ENCODE results near the gene NUP42. TPM values are rescaled to one million over a fixed set of nuclear protein-coding genes. Genes with fewer than 3 reads are reported as not detected.

Gene NUP42
- polyA plus RNA-seq, 1 donor (not counting 4 experiments of a cell fraction or from before 2014, with no cell fraction given): 34.2 TPM

GRCh38 chr7:23165316-23165715 lies 16.5 kb upstream of the NUP42 start:
- no peaks in the 10 kb centered on the region for H3K9me1 ChIP-seq (ENCODE audit: control insufficient read depth, extremely low read depth, insufficient read depth, low read length)

GRCh38 chr7:23167691-23168090 lies 14.2 kb upstream of the NUP42 start:
- H3K4me1 ChIP-seq (ENCODE audit: control insufficient read depth, extremely low read depth, insufficient read depth, low read length): no peaks in the 10 kb centered on the region

More at GRCh38 chr7:23165316-23165715, 16.5 kb upstream of the NUP42 start:
- dilution Hi-C loops (cut with MboI; ENCODE audit: extremely low pct_ligation_motif_present, low sequenced_read_pairs): no loop called here
- Histone ChIP-seq H2AFZ (ENCODE audit: control insufficient read depth, low read length) (no peak overlapping the region), H3K9me3 (ENCODE audit: control insufficient read depth, low read depth, low read length) (no peaks in the 10 kb centered on the region), H3K27ac (ENCODE audit: control insufficient read depth, insufficient read depth, low read length) (no peak overlapping the region), H3K27me3 (ENCODE audit: control insufficient read depth, extremely low read depth, insufficient read depth, low read length) (no peaks in the 10 kb centered on the region), H3K9ac (ENCODE audit: control insufficient read depth, extremely low read depth, insufficient read depth, low read length) (no peak overlapping the region), H3K4me2 (ENCODE audit: control insufficient read depth, extremely low read depth, insufficient read depth, low read depth, low read length) (no peak overlapping the region), H4K20me1 (ENCODE audit: control insufficient read depth, extremely low read depth, insufficient read depth, low read length) (no peaks in the 10 kb centered on the region), H3K4me3 (ENCODE audit: control insufficient read depth in 2 of 3, extremely low read depth in 1 of 3, insufficient read depth in 2 of 3, low read depth in 1 of 3, low read length in 3 of 3) (no peak overlapping the region), H3K4me1 (ENCODE audit: control insufficient read depth, extremely low read depth, insufficient read depth, low read length) (no peaks in the 10 kb centered on the region), H3K79me2 (ENCODE audit: control insufficient read depth, insufficient read depth, low read length) (no peaks in the 10 kb centered on the region), H3K36me3 (ENCODE audit: control insufficient read depth in 2 of 2, extremely low read depth in 1 of 2, insufficient read depth in 2 of 2, low read length in 2 of 2) (peaks cover 0 to 1% of the 10 kb centered on the region in 2 experiments)
- no peak for TF ChIP-seq CTCF (optimal IDR thresholded peaks at IDR 0.05 in 1 of 3, IDR thresholded peaks at IDR 0.05 in 1 of 3, conservative IDR thresholded peaks at IDR 0.05 in 1 of 3; ENCODE audit: extremely low read depth in 1 of 3, insufficient read depth in 2 of 3, low read length in 3 of 3)
- no peak for TF ChIP-seq EZH2 (IDR thresholded peaks at IDR 0.05; ENCODE audit: low read length)
- DNase-seq (ENCODE audit: low read depth, low spot score) (no peak), FAIRE-seq (no peak)

More at GRCh38 chr7:23167691-23168090, 14.2 kb upstream of the NUP42 start:
- TF ChIP-seq EZH2 (IDR thresholded peaks at IDR 0.05; ENCODE audit: low read length) (no peak), CTCF (optimal IDR thresholded peaks at IDR 0.05 in 1 of 3, IDR thresholded peaks at IDR 0.05 in 1 of 3, conservative IDR thresholded peaks at IDR 0.05 in 1 of 3; ENCODE audit: extremely low read depth in 1 of 3, insufficient read depth in 2 of 3, low read length in 3 of 3) (no peak)
- Histone ChIP-seq H3K4me2 (ENCODE audit: control insufficient read depth, extremely low read depth, insufficient read depth, low read depth, low read length) (no peak overlapping the region), H3K9me3 (ENCODE audit: control insufficient read depth, low read depth, low read length) (no peaks in the 10 kb centered on the region), H3K4me3 (ENCODE audit: control insufficient read depth in 2 of 3, extremely low read depth in 1 of 3, insufficient read depth in 2 of 3, low read depth in 1 of 3, low read length in 3 of 3) (no peak overlapping the region), H3K27me3 (ENCODE audit: control insufficient read depth, extremely low read depth, insufficient read depth, low read length) (no peaks in the 10 kb centered on the region), H3K9ac (ENCODE audit: control insufficient read depth, extremely low read depth, insufficient read depth, low read length) (no peak overlapping the region), H4K20me1 (ENCODE audit: control insufficient read depth, extremely low read depth, insufficient read depth, low read length) (no peaks in the 10 kb centered on the region), H2AFZ (ENCODE audit: control insufficient read depth, low read length) (no peak overlapping the region), H3K9me1 (ENCODE audit: control insufficient read depth, extremely low read depth, insufficient read depth, low read length) (no peaks in the 10 kb centered on the region), H3K79me2 (ENCODE audit: control insufficient read depth, insufficient read depth, low read length) (no peaks in the 10 kb centered on the region), H3K27ac (ENCODE audit: control insufficient read depth, insufficient read depth, low read length) (no peak overlapping the region), H3K36me3 (ENCODE audit: control insufficient read depth in 2 of 2, extremely low read depth in 1 of 2, insufficient read depth in 2 of 2, low read length in 2 of 2) (peaks cover 0 to 1% of the 10 kb centered on the region in 2 experiments)
- FAIRE-seq (no peak), DNase-seq (ENCODE audit: low read depth, low spot score) (no peak)
- dilution Hi-C loops (cut with MboI; ENCODE audit: extremely low pct_ligation_motif_present, low sequenced_read_pairs): no loop called here

Measured in keratinocyte (primary cell).